Measurements from ENCODE around the gene SIRT3. TPM values are rescaled to one million over a fixed set of nuclear protein-coding genes. Genes with fewer than 3 reads are reported as not detected.

Gene SIRT3
- total and polyA plus RNA-seq, 2 of the 13 experiments (the other 11 are each of a cell fraction or from before 2014, with no cell fraction given): 15.1 to 18.2 TPM

GRCh38 chr11:206526-207207, 29.5 kb downstream of the SIRT3 start (continued):
- TF ChIP-seq SNAPC4 (CRISPR knock-in tag; IDR thresholded peaks at IDR 0.05): no peak
- 0 out of 2 replicates have a peak, but pooled peaks have one; percentile 10 for TF ChIP-seq NAIF1 (CRISPR knock-in tag; IDR thresholded peaks at IDR 0.05; ENCODE audit: borderline replicate concordance)
- 0 out of 2 replicates have a peak, but pooled peaks have one; percentile 25 for TF ChIP-seq RNF2 (conservative IDR thresholded peaks at IDR 0.05; ENCODE audit: low read depth)
- TF ChIP-seq ZNF841 (CRISPR knock-in tag; IDR thresholded peaks at IDR 0.05; ENCODE audit: borderline replicate concordance): no peak
- TF ChIP-seq THAP7 (CRISPR knock-in tag; IDR thresholded peaks at IDR 0.05): no peak
- no peak for TF ChIP-seq ZNF33A (CRISPR knock-in tag; IDR thresholded peaks at IDR 0.05; ENCODE audit: borderline replicate concordance)
- no peak for TF ChIP-seq ZNF10 (CRISPR knock-in tag; IDR thresholded peaks at IDR 0.05; ENCODE audit: borderline replicate concordance, low read depth)
- TF ChIP-seq HIVEP1 (CRISPR knock-in tag; IDR thresholded peaks at IDR 0.05): peak; percentile 64
- no peak for TF ChIP-seq ZNF556 (CRISPR knock-in tag; IDR thresholded peaks at IDR 0.05; ENCODE audit: borderline replicate concordance)
- TF ChIP-seq RELA (CRISPR knock-in tag; IDR thresholded peaks at IDR 0.05): no peak
- TF ChIP-seq ZNF446 (CRISPR knock-in tag; IDR thresholded peaks at IDR 0.05): peak; percentile 85; the same call in 1 of the 2 replicates
- peak; percentile 58; the same call in 1 of the 2 replicates for TF ChIP-seq SNAI1 (CRISPR knock-in tag; IDR thresholded peaks at IDR 0.05; ENCODE audit: borderline replicate concordance)
- TF ChIP-seq GABPB1 (CRISPR knock-in tag; IDR thresholded peaks at IDR 0.05): no peak
- no peak for TF ChIP-seq EED (CRISPR knock-in tag; IDR thresholded peaks at IDR 0.05)
- 0 out of 2 replicates have a peak, but pooled peaks have one; percentile 31 for TF ChIP-seq ATF5 (CRISPR knock-in tag; IDR thresholded peaks at IDR 0.05; ENCODE audit: low read depth)
- TF ChIP-seq ZNF20 (CRISPR knock-in tag; IDR thresholded peaks at IDR 0.05): no peak
- no peak for TF ChIP-seq ZBTB43 (CRISPR knock-in tag; conservative IDR thresholded peaks at IDR 0.05)
- TF ChIP-seq FUBP1 (CRISPR knock-in tag; IDR thresholded peaks at IDR 0.05; ENCODE audit: borderline replicate concordance): no peak
